ENCODE results near the gene LRRC10B. TPM values are rescaled to one million over a fixed set of nuclear protein-coding genes. Genes with fewer than 3 reads are reported as not detected.

The LRRC10B gene
- total RNA-seq, result under 0.01 TPM in 1 of 2 replicates, not detected in the other

DNA sequence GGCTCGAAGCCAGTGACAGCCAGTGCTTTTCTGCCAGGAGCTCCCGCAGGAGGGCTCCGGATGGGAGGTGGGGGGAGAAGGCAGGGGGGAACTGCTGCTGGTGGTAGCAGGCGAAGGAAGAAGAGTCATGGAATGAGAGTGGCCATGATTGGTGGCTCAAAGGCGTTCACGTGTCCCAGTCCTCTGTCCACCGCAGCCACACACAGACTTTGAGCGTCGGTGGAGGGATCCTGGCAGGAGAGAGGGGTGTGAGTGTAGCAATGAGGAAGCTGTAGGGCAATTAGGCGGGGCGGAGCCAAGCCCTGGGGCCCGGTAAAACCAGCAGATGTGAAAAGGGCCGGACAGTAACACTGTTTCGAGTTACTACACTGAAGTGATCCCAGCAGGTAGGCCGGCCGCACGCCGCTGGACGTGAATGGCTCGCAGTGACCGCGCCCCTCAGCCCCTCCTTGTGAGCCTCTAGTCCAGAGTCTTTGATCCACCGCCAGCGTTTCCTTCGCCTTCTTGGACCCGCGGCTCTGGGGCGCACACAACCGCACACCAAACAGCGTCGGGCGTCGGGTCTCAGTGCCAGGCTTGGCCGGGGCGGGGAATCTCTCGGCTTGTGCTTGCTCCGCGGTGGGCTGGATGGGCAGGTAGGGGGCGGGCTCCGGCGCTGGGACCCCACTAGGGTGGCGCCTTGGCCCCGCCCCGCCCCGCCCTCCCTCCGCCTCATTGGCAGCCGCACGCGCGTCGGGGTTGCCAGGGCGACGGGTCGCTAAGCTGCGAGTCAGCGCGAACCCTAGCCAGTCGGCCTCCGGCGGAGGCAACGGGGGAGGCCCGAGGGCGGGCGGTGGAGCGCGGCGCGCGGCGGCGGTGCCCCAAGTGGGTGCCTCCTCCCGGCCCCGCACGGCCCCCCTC is at the start of gene LRRC10B:
TSS of gene LRRC10B (plus strand) at position 788 of the 900 bp plus-strand sequence. CDS start 250 bp downstream, outside the sequence.

Small RNA genes lying within 50 kb of the gene (small RNA-seq; reads per million reads assigned to genes)
- gene MIR4488, result not detected

Other genes with a start within 250 kb of the LRRC10B start
- gene VWCE, start 213.4 kb upstream of the LRRC10B start, total RNA-seq, result 3.1 and 8.1 TPM in 2 replicates
- gene DDB1, start 175.6 kb upstream of the LRRC10B start, total RNA-seq, result 241 and 273 TPM in 2 replicates
- 23.9 and 29.1 TPM in 2 replicates for gene TKFC, start 175.5 kb upstream of the LRRC10B start, total RNA-seq
- gene CYB561A3, start 146.9 kb upstream of the LRRC10B start, total RNA-seq, result 28.2 and 29.4 TPM in 2 replicates
- gene TMEM138, start 146.4 kb upstream of the LRRC10B start, total RNA-seq, result 23.1 and 25.6 TPM in 2 replicates
- 4.7 and 5.1 TPM in 2 replicates for gene TMEM216, start 116.2 kb upstream of the LRRC10B start, total RNA-seq
- gene CPSF7, start 78.8 kb upstream of the LRRC10B start, total RNA-seq, result 24.6 and 31.7 TPM in 2 replicates
- 31.5 and 39.7 TPM in 2 replicates for gene SDHAF2, start 78.6 kb upstream of the LRRC10B start, total RNA-seq
- gene SYT7, start 72.3 kb downstream of the LRRC10B start, total RNA-seq, result 7.4 and 11.0 TPM in 2 replicates
- gene DAGLA, start 171.6 kb downstream of the LRRC10B start, total RNA-seq, result 2.2 and 3.1 TPM in 2 replicates
- under 0.01 and 0.20 TPM in 2 replicates for gene MYRF, start 243.9 kb downstream of the LRRC10B start, total RNA-seq

Data from subcutaneous preadipocyte (primary cell).